HG03108 (cell line): Measurements from ENCODE around the gene DLX3.
"Not testable (repeated sequence)": the region's sequence is repeated elsewhere in the genome, so short reads cannot be mapped to it uniquely, and the experiment has no call there.

Experiments used
- ATAC-seq: cut with Tn5 transposase; IDR thresholded peaks from one replicate; pipeline ENCODE4 v1.9.1; 2021; ENCODE audit warnings: moderate library complexity; ENCODE audit not compliant: unreplicated experiment

The DLX3 gene

GRCh38 chr17:49995055-49995738 is at the start of gene DLX3:
Gene DLX3, minus strand, starts transcription at chr17:49995224. Its CDS starts 226 bp downstream, at chr17:49994998.
- no peak for ATAC-seq

- no peak for ATAC-seq
These were observed 49.5 kb upstream of the DLX3 start for GRCh38 chr17:50044483-50044882.

GRCh38 chr17:50043290-50044148 is 48.5 kb upstream of the DLX3 start:
- ATAC-seq: no peak

GRCh38 chr17:50042211-50042610 is 47.2 kb upstream of the DLX3 start:
- ATAC-seq: no peak

- ATAC-seq: not testable (repeated sequence)
These were observed 45.5 kb upstream of the DLX3 start for GRCh38 chr17:50040496-50040895.

- ATAC-seq: no peak
These were observed 44.0 kb upstream of the DLX3 start for GRCh38 chr17:50039058-50039457.

- ATAC-seq: no peak
These were observed 42.5 kb upstream of the DLX3 start for GRCh38 chr17:50037321-50038107.

- ATAC-seq: no peak
These were observed 41.6 kb upstream of the DLX3 start for GRCh38 chr17:50036455-50037261.

GRCh38 chr17:50035945-50036344 is 40.9 kb upstream of the DLX3 start:
- no peak for ATAC-seq

GRCh38 chr17:50035421-50035879 is 40.4 kb upstream of the DLX3 start:
- ATAC-seq: no peak

GRCh38 chr17:50034498-50035364 is 39.7 kb upstream of the DLX3 start:
- no peak for ATAC-seq

GRCh38 chr17:50033316-50033715 is 38.3 kb upstream of the DLX3 start:
- no peak for ATAC-seq

GRCh38 chr17:50029185-50029584 is 34.2 kb upstream of the DLX3 start:
- no peak for ATAC-seq

- ATAC-seq: no peak
These were observed 33.7 kb upstream of the DLX3 start for GRCh38 chr17:50028736-50029120.

- no peak for ATAC-seq
These were observed 33.1 kb upstream of the DLX3 start for GRCh38 chr17:50027881-50028735.

GRCh38 chr17:50027172-50027880 is 32.3 kb upstream of the DLX3 start:
- no peak for ATAC-seq

- no peak for ATAC-seq
These were observed 31.8 kb upstream of the DLX3 start for GRCh38 chr17:50026837-50027171.

- no peak for ATAC-seq
These were observed 31.1 kb upstream of the DLX3 start for GRCh38 chr17:50026046-50026675.
